GM23248 (cell line): ENCODE data around the gene B3GAT3. TPM values are rescaled to one million over a fixed set of nuclear protein-coding genes. Genes with fewer than 3 reads are reported as not detected.
A peak's percentile ranks its signal among the peaks of the same experiment; 100 is the strongest.

ENCODE experiments used
- DNase-seq: peaks from one replicate; pipeline ENCODE4 v3.0.0-alpha.2; 2015
- H2AFZ ChIP-seq: fragments of 200-600 bp; sonication (generic); 2 replicates; pipeline ENCODE4 v1.6.1; 2016; ENCODE audit warnings: antibody characterized with exemption
- H3F3A ChIP-seq: fragments of 200-600 bp; sonication (generic); 2 replicates; pipeline ENCODE4 v1.6.1; 2016; ENCODE audit warnings: mild to moderate bottlenecking, antibody characterized with exemption, mixed run types; ENCODE audit not compliant: insufficient read depth
- H3K27ac ChIP-seq: fragments of 200-600 bp; sonication (generic); 2 replicates; pipeline ENCODE4 v1.5.1; 2016; ENCODE audit warnings: mild to moderate bottlenecking
- H3K27me3 ChIP-seq: fragments of 200-600 bp; sonication (generic); replicated peaks from 2 replicates; pipeline ENCODE4 v1.6.1; 2016; ENCODE audit warnings: mild to moderate bottlenecking; ENCODE audit not compliant: insufficient read depth
- H3K36me3 ChIP-seq: fragments of 200-600 bp; sonication (generic); 2 replicates; pipeline ENCODE4 v1.6.1; 2016; ENCODE audit warnings: low read depth, mild to moderate bottlenecking
- H3K4me1 ChIP-seq: fragments of 200-600 bp; sonication (generic); 2 replicates; pipeline ENCODE4 v1.6.1; 2016; ENCODE audit warnings: mild to moderate bottlenecking; ENCODE audit not compliant: insufficient read depth
- H3K4me2 ChIP-seq: fragments of 200-600 bp; sonication (generic); one replicate; pipeline ENCODE4 v1.6.1; 2016; ENCODE audit warnings: mild to moderate bottlenecking; ENCODE audit not compliant: unreplicated experiment
- H3K4me3 ChIP-seq: fragments of 200-600 bp; sonication (generic); 2 replicates; pipeline ENCODE4 v1.5.1; 2016; ENCODE audit warnings: mild to moderate bottlenecking
- H3K79me2 ChIP-seq: fragments of 200-600 bp; sonication (generic); 2 replicates; pipeline ENCODE4 v1.6.1; 2016; ENCODE audit warnings: mild to moderate bottlenecking; ENCODE audit not compliant: insufficient read depth
- H3K9ac ChIP-seq: fragments of 200-600 bp; sonication (generic); 2 replicates; pipeline ENCODE4 v1.6.1; 2016; ENCODE audit warnings: mild to moderate bottlenecking
- H3K9me2 ChIP-seq: fragments of 200-600 bp; sonication (generic); 2 replicates; pipeline ENCODE4 v1.6.1; 2016; ENCODE audit warnings: mixed run types, mild to moderate bottlenecking, moderate library complexity; ENCODE audit not compliant: insufficient read depth
- H3K9me3 ChIP-seq: fragments of 200-600 bp; sonication (generic); one replicate; pipeline ENCODE4 v1.6.1; 2017; ENCODE audit warnings: low read depth
- H4K20me1 ChIP-seq: fragments of 200-600 bp; sonication (generic); 2 replicates; pipeline ENCODE4 v1.6.0; 2016; ENCODE audit not compliant: insufficient read depth
- EZH2 ChIP-seq: fragments of 200-600 bp; sonication (generic); IDR thresholded peaks from 2 replicates; pipeline ENCODE4 v1.6.1; 2018; ENCODE audit warnings: antibody characterized with exemption, mild to moderate bottlenecking; ENCODE audit not compliant: insufficient read depth, poor library complexity, severe bottlenecking
- EZH2phosphoT487 ChIP-seq: fragments of 200-600 bp; sonication (generic); IDR thresholded peaks from 2 replicates; pipeline ENCODE4 v1.6.1; 2018; ENCODE audit warnings: antibody characterized with exemption, moderate library complexity, mild to moderate bottlenecking, low read depth; ENCODE audit not compliant: insufficient read depth
- WGBS, 2 experiments: methylation state at CpG; one replicate each; pipeline ENCODE4 v1.1.6; 2015 to 2017; ENCODE audit warnings: low lambda C conversion rate in 2 of 2, low coverage in 1 of 2; ENCODE audit errors: missing lambda C conversion rate in 2 of 2; 5-methylcytosine and 5-hydroxymethylcytosine counted together
- in situ Hi-C: fragments of 300-500 bp; cut with MboI; formaldehyde crosslinking; loops from 2 replicates; pipeline ENCODE4 v1.15.0; 2020
- polyA plus RNA-seq: library from polyadenylated mRNA; unstranded; fragments of >200 nt; fragmentation: Nextera tagmentation; extraction: Ambion mirVana; gene quantifications from 2 replicates; pipeline ENCODE4 v1.2.1, GENCODE V29; 2016
- total RNA-seq: library from RNA; depleted of rRNA; stranded (reverse); fragments of >200 nt; shearing (Covaris generic); gene quantifications from 2 replicates; pipeline ENCODE4 v1.2.3, GENCODE V29; 2014

The B3GAT3 gene
- total and polyA plus RNA-seq, 2 experiments from 2014 or later = 35.6 to 44.2 TPM

DNA sequence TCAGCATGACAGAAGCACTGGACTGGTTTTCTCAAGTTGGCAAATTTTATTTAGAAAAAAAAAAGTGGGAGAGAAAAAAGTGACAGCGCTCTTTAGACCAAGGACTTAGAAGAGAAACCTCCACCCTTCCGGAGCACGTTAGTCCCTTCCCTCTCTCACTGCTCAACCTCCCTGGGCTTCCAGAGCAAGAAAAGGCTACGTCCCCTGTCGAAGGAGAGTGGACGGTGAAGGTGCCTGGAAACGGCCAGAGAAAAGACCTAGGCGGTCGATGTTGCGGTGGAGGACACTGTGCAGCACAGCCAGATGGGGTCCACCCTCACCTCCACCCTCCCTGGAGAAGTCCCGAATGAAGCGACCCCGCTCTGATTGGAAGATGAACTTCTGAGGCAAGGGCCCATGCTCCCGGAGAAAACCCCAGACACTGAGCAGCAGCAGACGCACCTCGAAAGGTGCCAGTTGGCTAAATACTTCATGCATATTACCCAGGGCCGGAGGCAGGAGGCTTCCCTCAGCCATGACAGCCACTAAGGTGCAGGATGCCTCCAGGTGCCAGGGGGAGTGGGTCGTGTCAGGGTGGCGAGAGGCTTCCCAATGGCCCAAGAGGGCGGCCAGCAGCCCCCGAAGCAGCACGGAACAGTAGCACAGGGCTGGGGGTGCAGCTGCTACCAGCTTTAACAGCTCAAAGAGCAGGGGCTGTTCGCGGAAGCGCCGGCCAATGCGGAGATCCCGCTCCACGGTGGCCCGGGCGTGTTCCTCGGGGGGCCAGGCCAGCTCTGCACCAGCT lies 25.2 kb upstream of the B3GAT3 start:
- H3K9ac ChIP-seq = peak overlapping the region; percentile 60
- peaks cover 10% of the 10 kb centered on the region; the same call in 1 of the 2 replicates for H3F3A ChIP-seq
- WGBS, 2 experiments = 48 to 49% methylated on average over 32 of the region's 32 CpGs
- TF ChIP-seq EZH2 = no peak
- TF ChIP-seq EZH2phosphoT487 = no peak
- no peaks in the 10 kb centered on the region for H3K27me3 ChIP-seq
- peaks cover 76% of the 10 kb centered on the region for H3K79me2 ChIP-seq
- H3K4me2 ChIP-seq = peak overlapping the region; percentile 64
- no peaks in the 10 kb centered on the region for H3K9me3 ChIP-seq
- H3K9me2 ChIP-seq = no peaks in the 10 kb centered on the region
- H3K27ac ChIP-seq = peak overlapping the region; percentile 73
- no peak for DNase-seq
- H3K36me3 ChIP-seq = peaks cover 7% of the 10 kb centered on the region
- in situ Hi-C loops = no loop called here
- no peak overlapping the region for H2AFZ ChIP-seq
- no peaks in the 10 kb centered on the region for H4K20me1 ChIP-seq
- H3K4me3 ChIP-seq = peak overlapping the region; percentile 32
- H3K4me1 ChIP-seq = peaks cover 21% of the 10 kb centered on the region

DNA sequence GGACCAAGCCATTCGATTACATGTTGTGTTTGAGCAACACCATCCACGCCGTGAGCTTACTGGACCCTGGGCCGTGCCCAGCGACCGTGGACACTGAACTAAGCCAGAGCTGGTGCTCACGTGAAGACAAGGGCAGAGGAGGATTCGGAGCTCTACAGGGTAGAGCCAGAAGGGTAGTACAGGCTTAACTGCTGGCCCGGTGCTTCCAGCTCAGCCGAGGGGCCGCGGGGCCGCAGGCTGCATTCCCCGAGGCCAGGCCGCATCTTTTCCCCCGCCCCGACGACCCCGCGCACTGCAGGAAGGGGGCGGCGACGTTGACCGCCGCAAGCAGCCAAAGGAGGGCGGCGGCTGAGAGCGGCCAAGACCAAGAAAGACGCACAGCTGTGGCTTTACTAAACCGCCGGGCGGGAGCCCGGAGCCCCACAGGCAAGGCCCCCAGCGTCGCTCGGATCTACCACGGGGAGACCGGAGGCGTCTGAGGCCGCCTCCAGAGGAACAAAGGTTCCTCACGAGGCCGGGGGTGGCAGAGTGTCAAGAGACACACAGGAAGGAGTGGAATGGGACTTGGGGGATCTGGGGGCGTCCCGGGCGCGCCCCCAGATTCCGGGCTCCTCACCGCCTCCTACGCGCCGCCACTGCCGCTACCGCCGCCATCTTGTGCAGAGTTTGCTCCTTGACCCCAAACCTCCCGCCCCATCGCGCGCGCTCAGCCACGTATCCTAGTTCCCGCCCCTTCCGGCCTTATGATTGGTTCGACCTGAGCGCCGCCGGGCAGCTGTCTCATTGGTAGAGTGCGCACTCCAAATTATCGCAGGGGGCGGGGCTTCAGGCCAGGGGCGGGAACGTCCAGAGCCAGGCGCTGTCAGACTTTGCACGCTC lies 24.4 kb upstream of the B3GAT3 start, which contains the start of gene GANAB:
TSS of gene GANAB (minus strand) at position 668 of the 879 bp plus-strand sequence. CDS start at position 654, 14 bp downstream.
- DNase-seq = peak; percentile 100
- H4K20me1 ChIP-seq = no peaks in the 10 kb centered on the region
- peak within 1 kb of the TSS; percentile 98 for H3K9ac ChIP-seq
- no peak for TF ChIP-seq EZH2
- no peak for TF ChIP-seq EZH2phosphoT487
- H3K27ac ChIP-seq = peak within 1 kb of the TSS; percentile 91
- H3F3A ChIP-seq = peaks cover 10% of the 10 kb centered on the region; the same call in 1 of the 2 replicates
- H3K79me2 ChIP-seq = peaks cover 76% of the 10 kb centered on the region
- peak within 1 kb of the TSS; percentile 90 for H3K4me2 ChIP-seq
- 1% methylated on average over 67 to 71 of the region's 73 CpGs for WGBS, 2 experiments
- H3K9me2 ChIP-seq = no peaks in the 10 kb centered on the region
- peaks cover 14% of the 10 kb centered on the region for H3K4me1 ChIP-seq
- no peaks in the 10 kb centered on the region for H3K9me3 ChIP-seq
- in situ Hi-C loops = no loop called here
- peaks cover 7% of the 10 kb centered on the region for H3K36me3 ChIP-seq
- no peaks in the 10 kb centered on the region for H3K27me3 ChIP-seq
- peak within 1 kb of the TSS; percentile 87 for H3K4me3 ChIP-seq
- H2AFZ ChIP-seq = peak within 1 kb of the TSS; percentile 59

DNA sequence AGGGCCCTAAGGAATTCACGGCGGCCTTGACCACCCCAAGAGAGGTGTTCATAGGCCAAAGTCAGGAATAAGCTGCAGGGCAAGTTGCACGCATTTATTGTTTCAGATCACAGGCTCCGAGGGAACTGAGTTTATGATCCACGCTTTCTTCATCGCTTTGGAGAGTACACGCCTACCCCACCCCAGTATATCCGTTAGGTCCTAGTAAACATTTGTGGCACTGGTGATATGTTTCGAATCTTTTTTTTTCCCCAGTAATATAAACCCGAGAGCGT lies 23.8 kb upstream of the B3GAT3 start:
- TF ChIP-seq EZH2 = no peak
- no peak for TF ChIP-seq EZH2phosphoT487
- DNase-seq = no peak
- Histone ChIP-seq H3K36me3 (peaks cover 7% of the 10 kb centered on the region), H2AFZ (0 out of 2 replicates have a peak overlapping the region, but pooled peaks have one; percentile 59), H3K9ac (peak overlapping the region; percentile 98), H3K79me2 (peaks cover 76% of the 10 kb centered on the region), H3K4me1 (peaks cover 14% of the 10 kb centered on the region), H3F3A (peaks cover 10% of the 10 kb centered on the region; the same call in 1 of the 2 replicates), H3K4me2 (peak overlapping the region; percentile 90), H3K4me3 (peak overlapping the region; percentile 87), H4K20me1 (no peaks in the 10 kb centered on the region), H3K27me3 (no peaks in the 10 kb centered on the region), H3K27ac (peak overlapping the region; percentile 91), H3K9me3 (no peaks in the 10 kb centered on the region), H3K9me2 (no peaks in the 10 kb centered on the region)
- in situ Hi-C loops = no loop called here
- 7 to 11% methylated on average over 11 of the region's 11 CpGs for WGBS, 2 experiments

DNA sequence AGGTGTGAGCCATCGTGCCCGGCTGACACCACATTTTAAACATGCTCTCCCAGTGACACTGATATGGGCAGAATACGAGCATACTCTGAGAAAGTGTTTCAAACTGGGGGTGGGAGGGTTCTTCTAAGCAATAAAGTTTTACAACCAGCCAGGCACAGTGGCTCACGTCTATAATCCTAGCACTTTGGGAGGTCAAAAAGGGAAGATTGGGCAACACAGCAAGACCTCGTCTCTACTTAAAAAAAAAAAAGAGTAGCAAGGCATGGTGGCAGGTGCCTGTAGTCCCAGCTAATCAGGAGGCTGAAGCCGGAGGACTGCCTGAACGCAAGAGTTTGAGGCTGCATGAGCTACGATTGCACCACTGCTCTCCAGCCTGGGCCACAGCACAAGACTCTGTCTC lies 22.4 kb upstream of the B3GAT3 start:
- Histone ChIP-seq H3K36me3 (peaks cover 7% of the 10 kb centered on the region), H3F3A (peaks cover 10% of the 10 kb centered on the region; the same call in 1 of the 2 replicates), H3K4me2 (no peak overlapping the region), H3K4me3 (no peak overlapping the region), H3K9ac (0 out of 2 replicates have a peak overlapping the region, but pooled peaks have one; percentile 98), H3K27me3 (no peaks in the 10 kb centered on the region), H3K79me2 (peaks cover 76% of the 10 kb centered on the region), H3K9me2 (no peaks in the 10 kb centered on the region), H2AFZ (no peak overlapping the region), H4K20me1 (no peaks in the 10 kb centered on the region), H3K9me3 (no peaks in the 10 kb centered on the region), H3K27ac (peak overlapping the region; percentile 26; the same call in 1 of the 2 replicates), H3K4me1 (peaks cover 14% of the 10 kb centered on the region)
- WGBS, 2 experiments = 75% methylated on average over 8 of the region's 8 CpGs
- no peak for DNase-seq
- TF ChIP-seq EZH2 = no peak
- in situ Hi-C loops = no loop called here
